WTC11 (cell line): Measurements from ENCODE around the gene KRT222. TPM values are rescaled to one million over a fixed set of nuclear protein-coding genes. Genes with fewer than 3 reads are reported as not detected.

Source experiments
- ATAC-seq: fragments of 200-7000 bp; cut with Tn5 transposase; 2 replicates; pipeline ENCODE4 v1.10.0; 2021; ENCODE audit warnings: mild to moderate bottlenecking, moderate library complexity
- CTCF ChIA-PET: fragments of 300-600 bp; sonication (Branson Sonifier 250); formaldehyde crosslinking; loops from one replicate; lab custom pipeline; 2021; ENCODE audit warnings: antibody characterized with exemption; lab: Charles Lee
- POLR2A ChIA-PET: fragments of 350-600 bp; sonication (Branson Sonifier 250); formaldehyde crosslinking; loops from one replicate; lab custom pipeline; 2021; ENCODE audit warnings: antibody characterized with exemption; lab: Charles Lee
- DNase-seq: peaks from one replicate; pipeline ENCODE4 v3.0.0; 2021; ENCODE audit warnings: low spot score
- H3K27ac Mint-ChIP-seq: 2 replicates; pipeline ENCODE4 v1.8.0; 2021; ENCODE audit warnings: mixed read lengths
- H3K27me3 Mint-ChIP-seq: 2 replicates; pipeline ENCODE4 v1.8.0; 2021; ENCODE audit warnings: low read depth, mild to moderate bottlenecking, moderate library complexity, mixed read lengths
- H3K36me3 Mint-ChIP-seq: 2 replicates; pipeline ENCODE4 v1.8.0; 2021; ENCODE audit warnings: mixed read lengths
- H3K4me1 Mint-ChIP-seq: 2 replicates; pipeline ENCODE4 v1.8.0; 2022; ENCODE audit warnings: mixed read lengths
- H3K4me3 Mint-ChIP-seq: 2 replicates; pipeline ENCODE4 v1.8.0; 2021; ENCODE audit warnings: mild to moderate bottlenecking, moderate library complexity, mixed read lengths
- H3K9me3 Mint-ChIP-seq: 2 replicates; pipeline ENCODE4 v1.8.0; 2021; ENCODE audit warnings: mixed read lengths
- E2F1 ChIP-seq: sonication (generic); formaldehyde crosslinking; IDR thresholded peaks from 2 replicates; pipeline ENCODE4 v1.8.0; 2022; ENCODE audit warnings: mild to moderate bottlenecking, missing genetic modification reagents
- E2F4 ChIP-seq: sonication (generic); formaldehyde crosslinking; IDR thresholded peaks from 2 replicates; pipeline ENCODE4 v1.8.1; 2022; ENCODE audit warnings: low read depth, mild to moderate bottlenecking, moderate library complexity, missing genetic modification reagents, borderline replicate concordance
- E2F5 ChIP-seq: sonication (generic); formaldehyde crosslinking; IDR thresholded peaks from 2 replicates; pipeline ENCODE4 v1.8.1; 2022; ENCODE audit warnings: mild to moderate bottlenecking, moderate library complexity, missing genetic modification reagents
- ELF4 ChIP-seq: sonication (generic); formaldehyde crosslinking; IDR thresholded peaks from 2 replicates; pipeline ENCODE4 v1.8.1; 2022; ENCODE audit warnings: low read depth, mild to moderate bottlenecking, moderate library complexity, missing genetic modification reagents
- ERG ChIP-seq: fragments of 250-450 bp; sonication (Bioruptor Pico); IDR thresholded peaks from 2 replicates; pipeline ENCODE4 v1.8.0; 2021; ENCODE audit warnings: mild to moderate bottlenecking
- FOXK1 ChIP-seq: sonication (generic); formaldehyde crosslinking; IDR thresholded peaks from 2 replicates; pipeline ENCODE4 v1.8.0; 2022; ENCODE audit warnings: mild to moderate bottlenecking, moderate library complexity, missing genetic modification reagents
- GABPB1 ChIP-seq: sonication (generic); formaldehyde crosslinking; IDR thresholded peaks from 2 replicates; pipeline ENCODE4 v1.8.1; 2023; ENCODE audit warnings: mild to moderate bottlenecking, missing genetic modification reagents
- MXD4 ChIP-seq: fragments of 250-450 bp; sonication (Bioruptor Pico); IDR thresholded peaks from 2 replicates; pipeline ENCODE4 v1.8.0; 2021; ENCODE audit warnings: mild to moderate bottlenecking, moderate library complexity, borderline replicate concordance
- OVOL2 ChIP-seq: fragments of 250-450 bp; sonication (Bioruptor Pico); IDR thresholded peaks from 2 replicates; pipeline ENCODE4 v1.9.0; 2021; ENCODE audit warnings: mild to moderate bottlenecking, borderline replicate concordance
- SMAD3 ChIP-seq: sonication (generic); formaldehyde crosslinking; IDR thresholded peaks from 2 replicates; pipeline ENCODE4 v1.8.0; 2022; ENCODE audit warnings: missing genetic modification reagents, mild to moderate bottlenecking, borderline replicate concordance
- SOX15 ChIP-seq: fragments of 250-450 bp; sonication (Bioruptor Pico); IDR thresholded peaks from 2 replicates; pipeline ENCODE4 v1.9.0; 2021; ENCODE audit warnings: mild to moderate bottlenecking
- SP1 ChIP-seq: sonication (generic); formaldehyde crosslinking; conservative IDR thresholded peaks from 2 replicates; pipeline ENCODE4 v1.8.1; 2022; ENCODE audit warnings: missing genetic modification reagents
- TP53 ChIP-seq: sonication (generic); formaldehyde crosslinking; IDR thresholded peaks from 2 replicates; pipeline ENCODE4 v1.8.1; 2023; ENCODE audit warnings: mild to moderate bottlenecking, missing genetic modification reagents
- USF2 ChIP-seq: sonication (generic); formaldehyde crosslinking; IDR thresholded peaks from 2 replicates; pipeline ENCODE4 v1.8.1; 2023; ENCODE audit warnings: mild to moderate bottlenecking, missing genetic modification reagents, moderate library complexity
- ZNF281 ChIP-seq: sonication (generic); formaldehyde crosslinking; IDR thresholded peaks from 2 replicates; pipeline ENCODE4 v1.8.0; 2023; ENCODE audit warnings: mild to moderate bottlenecking, missing genetic modification reagents
- ZNF317 ChIP-seq: sonication (generic); formaldehyde crosslinking; IDR thresholded peaks from 2 replicates; pipeline ENCODE4 v1.8.1; 2023; ENCODE audit warnings: low read depth, mild to moderate bottlenecking, moderate library complexity, missing genetic modification reagents, borderline replicate concordance
- total RNA-seq: library from RNA; stranded (reverse); gene quantifications from 3 replicates; pipeline ENCODE4 v1.2.3, GENCODE V29; 2021

Gene KRT222
- total RNA-seq, 1 experiment from 2014 or later: 0.09 TPM

- no peak for TF ChIP-seq GABPB1 (CRISPR knock-in tag)
- TF ChIP-seq ELF4 (CRISPR knock-in tag): no peak
These were observed 31.1 kb downstream of the KRT222 start (continued) for GRCh38 chr17:40633871-40634270.

GRCh38 chr17:40632216-40632615 lies 32.8 kb downstream of the KRT222 start:
- H3K36me3 Mint-ChIP-seq: peaks cover 84% of the 10 kb centered on the region
- no peaks in the 10 kb centered on the region for H3K27me3 Mint-ChIP-seq
- no peak for ATAC-seq
- no peaks in the 10 kb centered on the region for H3K4me1 Mint-ChIP-seq
- H3K9me3 Mint-ChIP-seq: no peaks in the 10 kb centered on the region
- POLR2A ChIA-PET: no interaction called here
- no peak for DNase-seq
- no peak for TF ChIP-seq SOX15 (CRISPR knock-in tag)
- TF ChIP-seq SP1: no peak
- H3K4me3 Mint-ChIP-seq: no peak overlapping the region
- no peak overlapping the region for H3K27ac Mint-ChIP-seq
- CTCF ChIA-PET: interaction anchor here (1.5 kb wide), 1 partner anchor 17 kb away, joined by 5 read pairs; no protein-coding TSS in a partner anchor

GRCh38 chr17:40629842-40630241 lies 35.1 kb downstream of the KRT222 start:
- POLR2A ChIA-PET: no interaction called here
- no peak for TF ChIP-seq E2F5
- no peak for TF ChIP-seq E2F4
- TF ChIP-seq ERG (CRISPR knock-in tag): no peak
- TF ChIP-seq SMAD3 (CRISPR knock-in tag): no peak
- no peak for TF ChIP-seq FOXK1
- TF ChIP-seq ZNF317: no peak
- no peak for TF ChIP-seq OVOL2 (CRISPR knock-in tag)
- TF ChIP-seq TP53 (CRISPR knock-in tag): no peak
- no peak for TF ChIP-seq ZNF281 (CRISPR knock-in tag)
- TF ChIP-seq MXD4 (CRISPR knock-in tag): no peak
- TF ChIP-seq E2F1 (CRISPR knock-in tag): no peak
- no peak for TF ChIP-seq USF2 (CRISPR knock-in tag)
- ATAC-seq: no peak
- DNase-seq: no peak
- no peak overlapping the region for H3K27ac Mint-ChIP-seq
- CTCF ChIA-PET: interaction anchor here (2.0 kb wide), 1 partner anchor 10 kb away, joined by 12 read pairs; no protein-coding TSS in a partner anchor
- H3K4me3 Mint-ChIP-seq: no peak overlapping the region
- peaks cover 9% of the 10 kb centered on the region for H3K4me1 Mint-ChIP-seq
- H3K36me3 Mint-ChIP-seq: peaks cover 64% of the 10 kb centered on the region
- H3K9me3 Mint-ChIP-seq: no peaks in the 10 kb centered on the region
- H3K27me3 Mint-ChIP-seq: no peaks in the 10 kb centered on the region
